ENCODE results near the gene ZMYM4.
"Not testable (repeated sequence)": the region's sequence is repeated elsewhere in the genome, so short reads cannot be mapped to it uniquely, and the experiment has no call there.

ZMYM4 gene

GRCh38 chr1:35331618-35332017, 63.1 kb downstream of the ZMYM4 start:
- not testable (repeated sequence) for DNase-seq

DNA sequence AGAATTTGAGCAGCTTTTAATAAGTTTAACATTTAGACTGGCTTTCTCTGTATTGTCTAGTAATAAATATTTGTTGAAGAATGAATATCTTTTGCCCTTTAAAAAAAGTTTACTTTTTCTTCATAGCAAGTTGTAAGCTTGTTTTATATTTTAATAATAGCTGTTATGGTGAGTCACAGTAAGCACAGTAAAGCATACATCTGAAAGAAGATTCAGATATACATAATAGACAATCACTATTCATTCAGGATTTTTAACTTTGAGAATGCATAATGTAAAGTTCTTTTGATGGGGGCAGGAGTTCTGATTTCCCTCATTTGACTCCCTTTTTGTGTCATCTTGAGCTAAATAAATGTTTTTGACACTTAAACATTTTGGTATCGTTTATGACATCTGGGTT, 66.0 kb downstream of the ZMYM4 start:
- no peak for DNase-seq

DNA sequence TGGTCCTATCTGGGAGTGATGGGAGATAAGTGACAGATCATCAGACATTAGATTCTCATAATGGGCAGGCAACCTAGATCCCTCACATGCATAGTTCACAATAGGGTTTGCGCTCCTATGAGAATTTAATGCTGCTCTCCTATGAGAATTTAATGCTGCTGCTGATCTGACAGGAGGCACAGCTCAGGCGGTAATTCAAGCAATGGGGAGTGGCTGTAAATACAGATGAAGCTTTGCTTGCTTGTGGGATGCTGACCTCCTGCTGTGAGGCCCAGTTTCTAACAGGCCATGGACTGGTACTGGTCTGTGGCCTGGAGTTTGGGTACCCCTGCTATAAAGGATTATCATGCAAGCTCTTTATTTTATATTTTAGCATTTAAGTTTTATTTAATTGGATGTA, 72.0 kb downstream of the ZMYM4 start:
- no peak for DNase-seq

DNA sequence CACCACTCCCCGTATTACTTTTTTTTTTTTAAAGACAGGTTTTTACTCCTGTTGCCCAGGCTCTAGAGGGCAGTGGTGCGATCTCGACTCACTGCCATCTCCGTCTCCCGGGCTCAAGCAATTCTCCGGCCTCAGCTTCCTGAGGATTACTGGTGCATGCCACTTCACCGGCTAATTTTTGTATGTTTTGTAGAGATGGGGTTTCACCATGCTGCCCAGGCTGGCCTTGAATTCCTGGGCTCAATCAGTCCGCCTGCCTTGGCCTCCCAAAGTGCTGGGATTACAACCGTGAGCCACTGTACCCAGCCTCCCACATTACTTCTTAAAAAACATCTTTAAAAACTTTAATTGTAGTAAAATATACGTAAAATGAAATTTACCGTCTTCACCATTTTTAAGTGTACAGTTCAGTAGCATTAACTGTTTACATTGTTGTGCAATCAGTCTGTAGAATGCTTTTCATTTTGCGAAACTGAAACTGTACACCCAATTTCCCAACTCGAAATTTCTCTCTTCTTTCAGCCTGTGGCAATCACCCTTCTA, 77.0 kb downstream of the ZMYM4 start:
- no peak for DNase-seq

DNA sequence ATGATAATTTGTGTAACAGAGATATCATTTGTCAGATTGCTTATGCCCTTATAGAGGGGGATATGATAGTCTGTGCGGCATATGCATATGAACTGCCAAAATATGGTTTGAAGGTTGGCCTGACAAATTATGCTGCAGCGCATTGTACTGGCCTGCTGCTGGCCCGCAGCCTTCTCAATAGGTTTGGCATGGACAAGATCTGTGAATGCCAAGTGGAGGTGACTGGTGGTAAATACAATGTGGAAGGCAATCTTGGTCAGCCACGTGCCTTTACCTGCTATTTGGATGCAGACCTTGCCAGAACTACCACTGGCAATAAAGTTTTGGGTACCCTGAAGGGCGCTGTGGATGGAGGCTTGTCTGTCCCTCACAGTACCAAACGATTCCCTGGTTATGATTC, 82.4 kb downstream of the ZMYM4 start:
- DNase-seq, result no peak

- DNase-seq, result no peak
Observed at GRCh38 chr1:35359995-35360394, 91.5 kb downstream of the ZMYM4 start.

- DNase-seq, result no peak
Observed at GRCh38 chr1:35361638-35362037, 93.1 kb downstream of the ZMYM4 start.

GRCh38 chr1:35364741-35365140, 96.2 kb downstream of the ZMYM4 start:
- no peak for DNase-seq

GRCh38 chr1:35367914-35368313, 99.4 kb downstream of the ZMYM4 start:
- no peak for DNase-seq

- no peak for DNase-seq
Observed at GRCh38 chr1:35369922-35370671, 101.6 kb downstream of the ZMYM4 start.

DNA sequence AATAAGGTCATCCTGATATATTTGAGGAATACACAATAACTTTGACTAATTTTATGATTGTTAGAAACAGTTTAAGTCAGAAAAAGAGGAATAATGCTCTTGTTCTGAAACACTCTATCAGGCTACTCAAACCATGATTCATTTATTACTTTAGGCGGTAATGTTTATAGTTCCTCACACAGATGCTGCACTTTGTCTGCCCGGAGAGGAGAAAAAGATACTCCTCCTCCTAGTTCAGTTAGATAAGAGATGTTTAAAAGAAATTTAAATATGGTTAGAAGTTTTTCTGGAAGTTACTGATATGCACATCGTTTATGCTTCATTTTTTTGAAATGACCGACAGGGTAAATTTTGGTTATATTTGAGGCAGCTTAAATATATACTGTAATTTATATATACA, 103.0 kb downstream of the ZMYM4 start:
- no peak for DNase-seq

DNA sequence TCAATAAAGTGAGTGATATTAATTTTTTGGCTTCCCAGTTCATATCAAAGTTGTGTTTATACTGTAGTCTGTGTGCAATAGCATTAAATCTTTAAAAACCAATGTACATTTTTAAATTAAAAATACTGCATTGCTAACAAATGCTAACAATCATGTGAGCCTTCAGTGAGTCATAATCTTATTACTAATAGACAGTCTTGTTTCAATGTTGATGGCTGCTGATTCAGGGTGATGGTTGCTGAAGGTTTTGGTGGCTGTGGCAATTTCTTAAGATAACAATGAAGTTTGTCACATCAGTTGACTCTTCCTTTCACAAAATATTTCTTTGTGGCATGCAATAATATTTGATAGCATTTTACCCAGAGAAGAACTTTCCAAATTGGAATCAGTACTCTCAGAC, 109.0 kb downstream of the ZMYM4 start:
- DNase-seq, result no peak

- no peak for DNase-seq
Observed at GRCh38 chr1:35379317-35380000, 111.0 kb downstream of the ZMYM4 start.

DNA sequence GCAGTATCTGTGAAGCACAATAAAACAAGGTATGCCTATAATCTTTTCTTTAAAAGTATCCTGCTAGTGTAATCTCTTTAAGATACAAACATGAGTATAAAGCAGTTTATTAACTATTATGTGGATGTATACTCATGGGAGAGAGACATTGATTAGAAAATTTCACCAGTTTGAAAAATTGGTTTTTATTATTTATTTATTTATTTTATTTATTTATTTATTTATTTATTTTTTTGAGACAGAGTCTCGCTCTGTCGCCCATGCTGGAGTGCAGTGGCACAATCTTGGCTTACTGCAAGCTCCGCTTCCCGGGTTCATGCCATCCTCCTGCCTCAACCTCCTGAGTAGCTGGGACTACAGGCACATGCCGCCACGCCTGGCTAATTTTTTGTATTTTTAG, 111.6 kb downstream of the ZMYM4 start:
- DNase-seq, result not testable (repeated sequence)

DNA sequence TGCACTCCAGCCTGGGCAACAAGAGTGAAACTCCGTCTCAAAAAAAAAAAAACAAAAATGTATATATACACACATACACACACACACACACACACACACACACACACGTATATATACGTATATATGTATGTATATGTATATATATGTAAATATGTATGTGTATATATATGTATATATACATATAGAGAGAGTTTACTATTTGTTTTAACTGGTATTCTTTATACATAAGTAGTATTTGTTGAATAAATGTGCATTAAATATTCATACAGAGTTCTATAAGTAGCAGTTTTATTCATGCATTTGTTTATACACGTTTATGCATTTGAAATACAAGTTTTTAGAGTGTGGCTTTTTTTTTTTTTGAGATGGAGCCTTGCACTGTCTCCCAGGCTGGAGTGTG, 113.6 kb downstream of the ZMYM4 start:
- no peak for DNase-seq

DNA sequence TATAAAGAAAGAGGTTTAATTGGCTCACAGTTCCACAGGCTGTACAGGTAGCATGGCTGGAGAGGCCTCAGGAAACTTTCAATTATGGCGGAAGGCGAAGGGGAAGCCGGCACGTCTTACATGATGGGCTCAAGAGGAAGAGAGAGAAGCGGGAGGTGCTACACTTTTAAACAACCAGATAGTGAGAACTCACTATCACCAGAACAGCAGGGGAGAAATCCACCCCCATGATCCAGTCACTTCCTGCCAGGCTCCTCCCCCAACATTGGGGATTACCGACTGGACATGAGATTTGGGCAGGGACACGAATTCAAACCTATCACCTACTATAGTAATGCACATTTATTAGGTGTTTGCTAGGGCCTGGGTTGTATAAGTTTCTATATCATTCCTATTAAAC, 117.8 kb downstream of the ZMYM4 start:
- no peak for DNase-seq

DNA sequence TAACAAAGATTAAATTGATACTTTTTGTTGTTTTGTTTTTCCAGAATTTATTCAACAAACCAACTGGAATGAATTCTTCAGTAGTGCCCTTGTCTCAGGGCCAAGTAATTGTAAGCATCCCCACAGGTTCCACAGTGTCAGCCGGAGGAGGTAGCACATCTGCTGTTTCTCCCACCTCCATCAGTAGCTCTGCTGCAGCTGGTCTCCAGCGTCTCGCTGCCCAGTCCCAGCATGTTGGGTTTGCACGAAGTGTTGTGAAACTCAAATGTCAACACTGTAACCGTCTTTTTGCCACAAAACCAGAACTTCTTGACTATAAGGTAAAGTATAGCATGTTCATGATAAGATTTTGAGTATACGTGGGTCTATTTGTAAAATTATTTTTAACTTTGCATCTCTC, 118.5 kb downstream of the ZMYM4 start:
- DNase-seq, result no peak

DNA sequence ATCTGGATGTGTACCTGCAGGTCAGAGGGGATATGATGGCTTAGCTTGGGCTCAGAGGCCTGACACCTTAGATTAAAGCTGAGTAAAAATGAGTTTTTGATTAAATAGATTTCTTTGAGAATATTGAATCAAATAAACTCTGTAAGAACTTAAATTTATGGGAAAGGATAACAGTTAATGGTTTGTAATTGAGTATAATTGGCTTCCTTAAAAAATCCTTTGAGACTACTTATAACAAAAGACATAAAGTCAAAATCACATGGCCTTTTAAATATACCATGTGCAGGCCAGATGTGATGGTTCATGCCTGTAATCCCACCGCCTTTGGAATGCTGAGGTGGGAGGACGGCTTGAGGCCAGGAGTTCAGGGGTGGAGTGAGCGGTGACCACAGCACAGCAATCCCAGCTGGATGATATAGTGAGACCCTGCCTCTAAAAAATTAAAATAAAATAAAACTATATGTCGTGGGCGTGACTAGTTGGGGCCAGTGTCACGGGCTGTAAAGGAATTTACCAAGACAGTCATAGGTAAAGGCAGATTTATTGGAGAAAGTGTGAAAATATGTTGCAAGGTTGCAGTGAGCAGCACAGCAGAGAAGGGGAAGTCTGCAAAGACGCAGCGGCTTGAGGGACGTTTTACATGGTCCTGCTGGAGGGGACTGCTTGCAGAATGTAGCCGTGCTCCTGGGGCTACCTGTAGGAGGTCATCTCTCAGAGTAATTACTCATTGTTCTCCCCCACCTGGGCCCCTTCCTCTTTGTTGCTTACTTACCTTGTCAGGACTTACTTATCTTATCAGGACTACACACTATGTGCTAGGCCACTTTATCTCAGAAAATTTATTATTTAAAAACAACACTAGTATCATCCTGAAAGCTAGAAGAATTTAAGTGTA, 122.3 kb downstream of the ZMYM4 start:
- no peak for DNase-seq

DNA sequence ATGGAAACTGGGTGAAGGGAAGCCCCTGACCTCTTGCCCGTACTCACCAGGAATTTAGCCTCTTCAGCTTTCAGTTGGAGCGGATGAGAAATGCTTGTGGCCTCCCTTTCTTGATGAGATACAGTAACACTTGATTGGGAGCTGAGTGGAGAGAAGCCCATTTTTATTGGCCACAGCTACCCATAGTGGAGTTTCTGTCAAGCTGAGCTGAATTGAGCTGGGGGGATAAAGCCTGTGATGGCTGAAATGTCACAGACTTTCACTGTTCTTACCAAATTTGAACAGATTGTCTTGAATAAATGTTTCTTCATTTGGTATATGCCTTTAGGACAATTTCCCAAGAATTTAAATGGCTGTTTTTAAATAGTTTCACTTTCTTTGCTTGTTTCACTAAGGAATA, 125.9 kb downstream of the ZMYM4 start:
- no peak for DNase-seq

GRCh38 chr1:35398739-35399138, 130.2 kb downstream of the ZMYM4 start:
- no peak for DNase-seq

DNA sequence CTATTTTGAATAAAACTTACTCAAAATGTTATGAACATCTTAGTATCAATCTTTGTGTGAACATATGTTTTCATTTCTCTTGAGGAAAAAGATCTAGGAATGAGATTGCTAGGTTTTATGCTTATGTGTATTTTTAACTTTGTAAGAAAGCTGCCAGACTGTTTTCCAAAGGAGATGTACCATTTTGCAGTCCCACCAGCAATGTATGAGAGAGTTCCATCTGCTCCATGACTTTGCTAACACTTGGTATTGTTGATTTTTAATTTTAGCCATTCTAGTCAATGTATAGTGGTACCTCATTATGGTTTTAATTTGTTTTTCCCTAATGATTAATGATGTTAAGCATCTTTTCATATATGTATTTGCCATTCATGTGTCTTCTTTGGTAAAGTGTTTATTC, 132.5 kb downstream of the ZMYM4 start:
- DNase-seq, result no peak

GRCh38 chr1:35406103-35406502, 137.6 kb downstream of the ZMYM4 start:
- no peak for DNase-seq

GRCh38 chr1:35407743-35408142, 139.2 kb downstream of the ZMYM4 start:
- no peak for DNase-seq
